Calu3 (cell line): ENCODE results near the gene SLX4. TPM values are rescaled to one million over a fixed set of nuclear protein-coding genes. Genes with fewer than 3 reads are reported as not detected.
"Not testable (repeated sequence)": the region's sequence is repeated elsewhere in the genome, so short reads cannot be mapped to it uniquely, and the experiment has no call there.

Experiments
- Bru-seq: library from RNA; stranded (reverse); fragments of 400-500 nt; gene quantifications from one replicate; lab custom pipeline; 2021; lab: Mats Ljungman, UMichigan
- BruChase-seq, 2 experiments: library from RNA; stranded (reverse); fragments of 400-500 nt; gene quantifications; one replicate each; lab custom pipeline; 2021; lab: Mats Ljungman, UMichigan
- BruUV-seq: library from RNA; stranded (reverse); fragments of 400-500 nt; replicated peaks from 2 replicates; lab custom pipeline; 2021; lab: Mats Ljungman, UMichigan
- CTCF ChIA-PET: fragments of 300-600 bp; sonication (Branson Sonifier 250); formaldehyde crosslinking; loops from one replicate; lab custom pipeline; 2022; ENCODE audit warnings: antibody characterized with exemption; lab: Charles Lee
- DNase-seq: peaks from one replicate; pipeline ENCODE4 v3.0.0; 2022
- H3K27ac Mint-ChIP-seq: one replicate; pipeline ENCODE4 v1.8.0; 2022; ENCODE audit warnings: mixed read lengths; ENCODE audit not compliant: unreplicated experiment
- H3K27me3 Mint-ChIP-seq: one replicate; pipeline ENCODE4 v1.8.0; 2022; ENCODE audit warnings: mixed read lengths; ENCODE audit not compliant: unreplicated experiment
- H3K36me3 Mint-ChIP-seq: one replicate; pipeline ENCODE4 v1.8.0; 2022; ENCODE audit warnings: mild to moderate bottlenecking, moderate library complexity, mixed read lengths; ENCODE audit not compliant: insufficient read depth, unreplicated experiment
- H3K4me1 Mint-ChIP-seq: one replicate; pipeline ENCODE4 v1.8.0; 2022; ENCODE audit warnings: mild to moderate bottlenecking, low read depth, mixed read lengths; ENCODE audit not compliant: unreplicated experiment
- H3K4me3 Mint-ChIP-seq: one replicate; pipeline ENCODE4 v1.8.0; 2022; ENCODE audit warnings: mild to moderate bottlenecking, low read depth, moderate library complexity, mixed read lengths; ENCODE audit not compliant: unreplicated experiment
- H3K9me3 Mint-ChIP-seq: one replicate; pipeline ENCODE4 v1.8.0; 2022; ENCODE audit warnings: low read depth, mixed read lengths; ENCODE audit not compliant: unreplicated experiment
- CTCF ChIP-seq: fragments of 200-600 bp; IDR thresholded peaks from one replicate; pipeline ENCODE4 v1.8.0; 2022; ENCODE audit warnings: antibody characterized with exemption; ENCODE audit not compliant: unreplicated experiment
- intact Hi-C: fragments of 100-400 bp; cut with micrococcal nuclease; formaldehyde crosslinking; loops from one replicate; pipeline ENCODE4 v1.10.0; 2022; ENCODE audit not compliant: unreplicated experiment
- long read RNA-seq: library from polyadenylated mRNA; stranded (forward); transcript quantifications from one replicate; pipeline ENCODE4 v2.0.0, GENCODE V29; 2022
- total RNA-seq: library from RNA; stranded (reverse); gene quantifications from 2 replicates; pipeline ENCODE4 v1.2.3, GENCODE V29; 2022

The SLX4 gene
- total RNA-seq (15.9 and 18.2 TPM in 2 replicates), Bru-seq, nascent RNA (percentile 54 among the genes with signal in this experiment), BruChase-seq, experiment 1, labeled RNA remaining after a 6-hour chase (percentile 74 among the genes with signal in this experiment), BruChase-seq, experiment 2, labeled RNA remaining after a 2-hour chase (percentile 73 among the genes with signal in this experiment)
- long read RNA-seq, partial matches to known transcripts = 0 of 6 reads
- long read RNA-seq, other reads (novel, unspliced or antisense) = 6 of 6 reads

- Mint-ChIP-seq H3K9me3 (no peaks in the 10 kb centered on the region), H3K27ac (peak within 1 kb of the TSS; percentile 89), H3K27me3 (no peaks in the 10 kb centered on the region), H3K4me1 (peaks cover 36% of the 10 kb centered on the region), H3K36me3 (peaks cover 47% of the 10 kb centered on the region), H3K4me3 (peak within 1 kb of the TSS; percentile 98)
- CTCF ChIA-PET = interaction anchor here (0.5 to 1.1 kb wide), 2 partner anchors 32 to 273 kb away, joined by 3 to 4 read pairs; no protein-coding TSS in a partner anchor
- DNase-seq = peak; percentile 95
- TF ChIP-seq CTCF = no peak
- intact Hi-C loops = no loop called here
- BruUV-seq = no TSS peak
These were observed at the start of gene SLX4 for GRCh38 chr16:3611146-3611975. TSS of gene SLX4 (minus strand) at chr16:3611606. CDS start at chr16:3608964, 2,642 bp downstream.

GRCh38 chr16:3659251-3659650 is 47.8 kb upstream of the SLX4 start:
- Mint-ChIP-seq H3K4me1 (no peaks in the 10 kb centered on the region), H3K9me3 (no peaks in the 10 kb centered on the region), H3K36me3 (peaks cover 57% of the 10 kb centered on the region), H3K4me3 (no peak overlapping the region), H3K27me3 (no peaks in the 10 kb centered on the region), H3K27ac (no peak overlapping the region)
- CTCF ChIA-PET = interaction anchor here (0.6 kb wide), 1 partner anchor 20 kb away, joined by 3 read pairs; no protein-coding TSS in a partner anchor
- DNase-seq = no peak
- no peak for TF ChIP-seq CTCF
- intact Hi-C loops = no loop called here
- no TSS peak for BruUV-seq

- CTCF ChIA-PET = interaction anchor here (0.7 kb wide), 1 partner anchor 284 kb away, joined by 3 read pairs; no protein-coding TSS in a partner anchor
- no peak for TF ChIP-seq CTCF
- Mint-ChIP-seq H3K27me3 (no peaks in the 10 kb centered on the region), H3K36me3 (peaks cover 66% of the 10 kb centered on the region), H3K9me3 (no peaks in the 10 kb centered on the region), H3K27ac (no peak overlapping the region), H3K4me1 (no peaks in the 10 kb centered on the region), H3K4me3 (no peak overlapping the region)
- DNase-seq = no peak
- intact Hi-C loops = no loop called here
- no TSS peak for BruUV-seq
These were observed 45.4 kb upstream of the SLX4 start for GRCh38 chr16:3656491-3657468.

GRCh38 chr16:3656160-3656490 is 44.7 kb upstream of the SLX4 start:
- DNase-seq, BruUV-seq, H3K4me1 Mint-ChIP-seq, intact Hi-C loops, H3K9me3 Mint-ChIP-seq, H3K27ac Mint-ChIP-seq, H3K27me3 Mint-ChIP-seq, H3K4me3 Mint-ChIP-seq: not testable (repeated sequence)
- peaks cover 71% of the 10 kb centered on the region for H3K36me3 Mint-ChIP-seq
- CTCF ChIA-PET = interaction anchor here (1.1 kb wide), 1 partner anchor 28 kb away, joined by 3 read pairs; no protein-coding TSS in a partner anchor
